A673 (cell line): Measurements from ENCODE around the gene KRT74.

Experiments
- EZH2 ChIP-seq: fragments of 200-600 bp; sonication (generic); IDR thresholded peaks from 2 replicates; pipeline ENCODE4 v1.6.1; 2017; ENCODE audit warnings: borderline replicate concordance, low read depth, mild to moderate bottlenecking, mixed read lengths, antibody characterized with exemption, low read length; ENCODE audit not compliant: poor library complexity, severe bottlenecking
- TF ChIP-seq, protein P1 (sequence below): fragments of 300-800, 200-600 bp; sonication (generic); conservative IDR thresholded peaks from 2 replicates; pipeline ENCODE4 v1.5.1; 2017; ENCODE audit warnings: low read depth, mild to moderate bottlenecking, antibody characterized with exemption, low read length, moderate library complexity, mixed read lengths

DNA sequence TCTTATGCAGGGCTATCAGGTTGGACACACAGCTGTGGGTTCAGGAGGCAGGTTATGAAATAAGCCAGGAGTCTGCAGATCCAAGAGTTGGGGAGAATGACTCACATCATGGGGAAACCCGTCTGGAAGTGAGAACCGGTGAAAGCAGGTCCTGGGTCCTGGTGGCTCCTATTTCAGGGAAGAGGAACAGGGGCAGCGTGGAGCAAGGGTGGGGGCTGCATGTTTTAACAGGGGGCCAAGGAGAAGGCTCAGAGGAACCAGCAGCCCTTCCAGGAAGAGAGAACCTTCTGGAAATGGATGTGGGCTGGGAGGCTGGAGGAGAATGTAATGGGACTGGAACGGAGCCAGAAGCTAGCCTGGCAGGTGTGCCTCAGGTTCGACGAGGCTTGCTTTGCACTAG, 7.8 kb upstream of the KRT74 start:
- TF ChIP-seq, protein P1, sequence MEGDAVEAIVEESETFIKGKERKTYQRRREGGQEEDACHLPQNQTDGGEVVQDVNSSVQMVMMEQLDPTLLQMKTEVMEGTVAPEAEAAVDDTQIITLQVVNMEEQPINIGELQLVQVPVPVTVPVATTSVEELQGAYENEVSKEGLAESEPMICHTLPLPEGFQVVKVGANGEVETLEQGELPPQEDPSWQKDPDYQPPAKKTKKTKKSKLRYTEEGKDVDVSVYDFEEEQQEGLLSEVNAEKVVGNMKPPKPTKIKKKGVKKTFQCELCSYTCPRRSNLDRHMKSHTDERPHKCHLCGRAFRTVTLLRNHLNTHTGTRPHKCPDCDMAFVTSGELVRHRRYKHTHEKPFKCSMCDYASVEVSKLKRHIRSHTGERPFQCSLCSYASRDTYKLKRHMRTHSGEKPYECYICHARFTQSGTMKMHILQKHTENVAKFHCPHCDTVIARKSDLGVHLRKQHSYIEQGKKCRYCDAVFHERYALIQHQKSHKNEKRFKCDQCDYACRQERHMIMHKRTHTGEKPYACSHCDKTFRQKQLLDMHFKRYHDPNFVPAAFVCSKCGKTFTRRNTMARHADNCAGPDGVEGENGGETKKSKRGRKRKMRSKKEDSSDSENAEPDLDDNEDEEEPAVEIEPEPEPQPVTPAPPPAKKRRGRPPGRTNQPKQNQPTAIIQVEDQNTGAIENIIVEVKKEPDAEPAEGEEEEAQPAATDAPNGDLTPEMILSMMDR, result no peak
- TF ChIP-seq EZH2, result no peak
